ENCODE data around the gene SPEF2.

- TF ChIP-seq TEAD4 (CRISPR knock-in tag; IDR thresholded peaks at IDR 0.05): no peak
- TF ChIP-seq, protein P1, sequence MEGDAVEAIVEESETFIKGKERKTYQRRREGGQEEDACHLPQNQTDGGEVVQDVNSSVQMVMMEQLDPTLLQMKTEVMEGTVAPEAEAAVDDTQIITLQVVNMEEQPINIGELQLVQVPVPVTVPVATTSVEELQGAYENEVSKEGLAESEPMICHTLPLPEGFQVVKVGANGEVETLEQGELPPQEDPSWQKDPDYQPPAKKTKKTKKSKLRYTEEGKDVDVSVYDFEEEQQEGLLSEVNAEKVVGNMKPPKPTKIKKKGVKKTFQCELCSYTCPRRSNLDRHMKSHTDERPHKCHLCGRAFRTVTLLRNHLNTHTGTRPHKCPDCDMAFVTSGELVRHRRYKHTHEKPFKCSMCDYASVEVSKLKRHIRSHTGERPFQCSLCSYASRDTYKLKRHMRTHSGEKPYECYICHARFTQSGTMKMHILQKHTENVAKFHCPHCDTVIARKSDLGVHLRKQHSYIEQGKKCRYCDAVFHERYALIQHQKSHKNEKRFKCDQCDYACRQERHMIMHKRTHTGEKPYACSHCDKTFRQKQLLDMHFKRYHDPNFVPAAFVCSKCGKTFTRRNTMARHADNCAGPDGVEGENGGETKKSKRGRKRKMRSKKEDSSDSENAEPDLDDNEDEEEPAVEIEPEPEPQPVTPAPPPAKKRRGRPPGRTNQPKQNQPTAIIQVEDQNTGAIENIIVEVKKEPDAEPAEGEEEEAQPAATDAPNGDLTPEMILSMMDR (IDR thresholded peaks at IDR 0.05): no peak
- no peak for TF ChIP-seq FOXJ3 (CRISPR knock-in tag; IDR thresholded peaks at IDR 0.05; ENCODE audit: borderline replicate concordance)
- no peak for TF ChIP-seq ZNF396 (CRISPR knock-in tag; IDR thresholded peaks at IDR 0.05; ENCODE audit: borderline replicate concordance)
- TF ChIP-seq PRRX2 (CRISPR knock-in tag; IDR thresholded peaks at IDR 0.05): no peak
- TF ChIP-seq, protein P2, sequence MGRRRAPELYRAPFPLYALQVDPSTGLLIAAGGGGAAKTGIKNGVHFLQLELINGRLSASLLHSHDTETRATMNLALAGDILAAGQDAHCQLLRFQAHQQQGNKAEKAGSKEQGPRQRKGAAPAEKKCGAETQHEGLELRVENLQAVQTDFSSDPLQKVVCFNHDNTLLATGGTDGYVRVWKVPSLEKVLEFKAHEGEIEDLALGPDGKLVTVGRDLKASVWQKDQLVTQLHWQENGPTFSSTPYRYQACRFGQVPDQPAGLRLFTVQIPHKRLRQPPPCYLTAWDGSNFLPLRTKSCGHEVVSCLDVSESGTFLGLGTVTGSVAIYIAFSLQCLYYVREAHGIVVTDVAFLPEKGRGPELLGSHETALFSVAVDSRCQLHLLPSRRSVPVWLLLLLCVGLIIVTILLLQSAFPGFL (CRISPR knock-in tag; IDR thresholded peaks at IDR 0.05; ENCODE audit: borderline replicate concordance): no peak
- TF ChIP-seq, protein P3, sequence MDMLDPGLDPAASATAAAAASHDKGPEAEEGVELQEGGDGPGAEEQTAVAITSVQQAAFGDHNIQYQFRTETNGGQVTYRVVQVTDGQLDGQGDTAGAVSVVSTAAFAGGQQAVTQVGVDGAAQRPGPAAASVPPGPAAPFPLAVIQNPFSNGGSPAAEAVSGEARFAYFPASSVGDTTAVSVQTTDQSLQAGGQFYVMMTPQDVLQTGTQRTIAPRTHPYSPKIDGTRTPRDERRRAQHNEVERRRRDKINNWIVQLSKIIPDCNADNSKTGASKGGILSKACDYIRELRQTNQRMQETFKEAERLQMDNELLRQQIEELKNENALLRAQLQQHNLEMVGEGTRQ (CRISPR knock-in tag; IDR thresholded peaks at IDR 0.05): no peak
- TF ChIP-seq SP1 (CRISPR knock-in tag; conservative IDR thresholded peaks at IDR 0.05): no peak
- no peak for TF ChIP-seq TEAD1 (CRISPR knock-in tag; IDR thresholded peaks at IDR 0.05)
- no peak for TF ChIP-seq SMAD3 (CRISPR knock-in tag; IDR thresholded peaks at IDR 0.05; ENCODE audit: borderline replicate concordance)
- no peak for TF ChIP-seq CREB1 (CRISPR knock-in tag; IDR thresholded peaks at IDR 0.05)
Measured at GRCh38 chr5:35852773-35853172, 235.1 kb downstream of the SPEF2 start.
